ENCODE results near the gene DGKG.

DGKG gene

GRCh38 chr3:186107215-186108105 lies 254.6 kb downstream of the DGKG start:
- no peak for TF ChIP-seq CTCF (IDR thresholded peaks at IDR 0.05; ENCODE audit: unreplicated experiment in 3 of 3)
- Mint-ChIP-seq H3K4me3 (peak overlapping the region; percentile 85 to 90 (median 88)), H3K9me3 (no peaks in the 10 kb centered on the region), H3K27me3 (ENCODE audit: low read depth) (peaks cover 69% of the 10 kb centered on the region), H3K27ac (peak overlapping the region in 2 of 3 experiments; percentile 34 to 48), H3K4me1 (peaks cover 54% of the 10 kb centered on the region), H3K36me3 (ENCODE audit: low read depth) (peaks cover 4% of the 10 kb centered on the region)

- peaks cover 55% of the 10 kb centered on the region for H3K27me3 Mint-ChIP-seq (ENCODE audit: low read depth)
- no peaks in the 10 kb centered on the region for H3K9me3 Mint-ChIP-seq
- H3K36me3 Mint-ChIP-seq (ENCODE audit: low read depth), result peaks cover 4% of the 10 kb centered on the region
- H3K4me1 Mint-ChIP-seq, result peaks cover 40% of the 10 kb centered on the region
- H3K4me3 Mint-ChIP-seq, result peak overlapping the region; percentile 28 to 60 (median 51)
- TF ChIP-seq CTCF (IDR thresholded peaks at IDR 0.05; ENCODE audit: unreplicated experiment in 3 of 3), result no peak
- no peak overlapping the region for H3K27ac Mint-ChIP-seq
Observed at GRCh38 chr3:186105543-186105942, 256.5 kb downstream of the DGKG start.

GRCh38 chr3:186102687-186103086 lies 259.3 kb downstream of the DGKG start:
- TF ChIP-seq CTCF (IDR thresholded peaks at IDR 0.05; ENCODE audit: unreplicated experiment in 3 of 3), result no peak
- Mint-ChIP-seq H3K27me3 (ENCODE audit: low read depth) (peaks cover 71% of the 10 kb centered on the region), H3K27ac (no peak overlapping the region), H3K4me1 (peaks cover 52% of the 10 kb centered on the region), H3K4me3 (no peak overlapping the region), H3K9me3 (no peaks in the 10 kb centered on the region), H3K36me3 (ENCODE audit: low read depth) (peaks cover 4% of the 10 kb centered on the region)

- no peak overlapping the region for H3K4me3 Mint-ChIP-seq
- H3K36me3 Mint-ChIP-seq (ENCODE audit: low read depth), result peaks cover 4% of the 10 kb centered on the region
- TF ChIP-seq CTCF (IDR thresholded peaks at IDR 0.05; ENCODE audit: unreplicated experiment in 3 of 3), result no peak
- H3K4me1 Mint-ChIP-seq, result peaks cover 64% of the 10 kb centered on the region
- no peaks in the 10 kb centered on the region for H3K9me3 Mint-ChIP-seq
- no peak overlapping the region for H3K27ac Mint-ChIP-seq
- H3K27me3 Mint-ChIP-seq (ENCODE audit: low read depth), result peaks cover 54% of the 10 kb centered on the region
Observed at GRCh38 chr3:186100398-186100797, 261.6 kb downstream of the DGKG start.

GRCh38 chr3:186099178-186099577 lies 262.9 kb downstream of the DGKG start:
- TF ChIP-seq CTCF (IDR thresholded peaks at IDR 0.05; ENCODE audit: unreplicated experiment in 3 of 3), result no peak
- peak overlapping the region; percentile 21 to 78 (median 26) for H3K27ac Mint-ChIP-seq
- H3K36me3 Mint-ChIP-seq (ENCODE audit: low read depth), result peaks cover 5% of the 10 kb centered on the region
- H3K4me1 Mint-ChIP-seq, result peaks cover 65% of the 10 kb centered on the region
- no peaks in the 10 kb centered on the region for H3K9me3 Mint-ChIP-seq
- peak overlapping the region in 2 of 3 experiments; percentile 40 to 79 for H3K4me3 Mint-ChIP-seq
- H3K27me3 Mint-ChIP-seq (ENCODE audit: low read depth), result peaks cover 53% of the 10 kb centered on the region

Measured in nephron (organoid).